ENCODE data around the gene OR4K15. TPM values are rescaled to one million over a fixed set of nuclear protein-coding genes. Genes with fewer than 3 reads are reported as not detected.

The OR4K15 gene
- total RNA-seq, 1 donor from 2014 or later = not detected

GRCh38 chr14:20019257-20019865, 44.0 kb downstream of the OR4K15 start, which contains the start of gene OR4K14:
Gene OR4K14, minus strand, starts transcription at chr14:20019307. Its CDS starts 4,114 bp downstream, at chr14:20015193.
- Mint-ChIP-seq H3K36me3 (ENCODE audit: low read depth) (no peaks in the 10 kb centered on the region), H3K4me1 (ENCODE audit: low read depth) (no peaks in the 10 kb centered on the region), H3K27ac (ENCODE audit: unreplicated experiment) (no peak within 1 kb of the TSS), H3K27me3 (ENCODE audit: low read depth) (no peaks in the 10 kb centered on the region), H3K9me3 (ENCODE audit: low read depth) (peaks cover 35% of the 10 kb centered on the region), H3K4me3 (ENCODE audit: unreplicated experiment) (no peak within 1 kb of the TSS)
- no peak for DNase-seq (ENCODE audit: low spot score)
- TF ChIP-seq CTCF (IDR thresholded peaks at IDR 0.05) = no peak

Other genes starting within 250 kb of the OR4K15 start
- gene OR4Q3, start 232.0 kb upstream of the OR4K15 start, total RNA-seq = not detected in 3 replicates
- gene OR4M1, start 202.1 kb upstream of the OR4K15 start, total RNA-seq = not detected in 3 replicates
- gene OR4N2, start 171.8 kb upstream of the OR4K15 start, total RNA-seq = not detected in 3 replicates
- not detected in 3 replicates for gene OR4K2, start 100.4 kb upstream of the OR4K15 start, total RNA-seq
- not detected in 3 replicates for gene OR4K5, start 55.0 kb upstream of the OR4K15 start, total RNA-seq
- gene OR4K1, start 44.7 kb upstream of the OR4K15 start, total RNA-seq = not detected in 3 replicates
- gene OR4Q2, start 26.6 kb downstream of the OR4K15 start, total RNA-seq = not detected in 3 replicates
- not detected in 3 replicates for gene OR4K14, start 43.7 kb downstream of the OR4K15 start, total RNA-seq
- not detected in 3 replicates for gene OR4K13, start 60.4 kb downstream of the OR4K15 start, total RNA-seq
- gene OR4L1, start 84.5 kb downstream of the OR4K15 start, total RNA-seq = not detected in 3 replicates
- not detected in 3 replicates for gene OR4K17, start 135.1 kb downstream of the OR4K15 start, total RNA-seq
- gene OR4N5, start 163.2 kb downstream of the OR4K15 start, total RNA-seq = not detected in 3 replicates
- gene OR11G2, start 215.3 kb downstream of the OR4K15 start, total RNA-seq = not detected in 3 replicates
- not detected in 3 replicates for gene OR11H6, start 248.1 kb downstream of the OR4K15 start, total RNA-seq